Melanocyte of skin (primary cell): ENCODE results near the gene NBPF11. TPM values are rescaled to one million over a fixed set of nuclear protein-coding genes. Genes with fewer than 3 reads are reported as not detected.

Experiments used
- small RNA-seq, 2 donors: library from RNA; depleted of rRNA; stranded (forward); fragments of <200 nt; gene quantifications; one replicate each; pipeline ENCODE3, GENCODE V24; 2012
- total RNA-seq, 2 donors: library from RNA; depleted of rRNA; stranded (reverse); fragments of >200 nt; gene quantifications; 2 replicates each; pipeline ENCODE4 v1.2.3, GENCODE V29; 2012

The NBPF11 gene, protein sequence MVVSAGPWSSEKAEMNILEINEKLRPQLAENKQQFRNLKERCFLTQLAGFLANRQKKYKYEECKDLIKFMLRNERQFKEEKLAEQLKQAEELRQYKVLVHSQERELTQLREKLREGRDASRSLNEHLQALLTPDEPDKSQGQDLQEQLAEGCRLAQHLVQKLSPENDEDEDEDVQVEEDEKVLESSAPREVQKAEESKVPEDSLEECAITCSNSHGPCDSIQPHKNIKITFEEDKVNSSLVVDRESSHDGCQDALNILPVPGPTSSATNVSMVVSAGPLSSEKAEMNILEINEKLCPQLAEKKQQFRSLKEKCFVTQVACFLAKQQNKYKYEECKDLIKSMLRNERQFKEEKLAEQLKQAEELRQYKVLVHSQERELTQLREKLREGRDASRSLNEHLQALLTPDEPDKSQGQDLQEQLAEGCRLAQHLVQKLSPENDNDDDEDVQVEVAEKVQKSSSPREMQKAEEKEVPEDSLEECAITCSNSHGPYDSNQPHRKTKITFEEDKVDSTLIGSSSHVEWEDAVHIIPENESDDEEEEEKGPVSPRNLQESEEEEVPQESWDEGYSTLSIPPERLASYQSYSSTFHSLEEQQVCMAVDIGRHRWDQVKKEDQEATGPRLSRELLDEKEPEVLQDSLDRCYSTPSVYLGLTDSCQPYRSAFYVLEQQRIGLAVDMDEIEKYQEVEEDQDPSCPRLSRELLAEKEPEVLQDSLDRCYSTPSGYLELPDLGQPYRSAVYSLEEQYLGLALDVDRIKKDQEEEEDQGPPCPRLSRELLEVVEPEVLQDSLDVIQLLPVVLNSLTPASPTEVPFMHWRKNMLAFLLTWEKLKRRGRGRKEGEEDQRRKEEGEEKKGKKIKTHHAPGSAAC
- total RNA-seq, result 1 to 10 TPM; 2.8 to 3.0 TPM

DNA sequence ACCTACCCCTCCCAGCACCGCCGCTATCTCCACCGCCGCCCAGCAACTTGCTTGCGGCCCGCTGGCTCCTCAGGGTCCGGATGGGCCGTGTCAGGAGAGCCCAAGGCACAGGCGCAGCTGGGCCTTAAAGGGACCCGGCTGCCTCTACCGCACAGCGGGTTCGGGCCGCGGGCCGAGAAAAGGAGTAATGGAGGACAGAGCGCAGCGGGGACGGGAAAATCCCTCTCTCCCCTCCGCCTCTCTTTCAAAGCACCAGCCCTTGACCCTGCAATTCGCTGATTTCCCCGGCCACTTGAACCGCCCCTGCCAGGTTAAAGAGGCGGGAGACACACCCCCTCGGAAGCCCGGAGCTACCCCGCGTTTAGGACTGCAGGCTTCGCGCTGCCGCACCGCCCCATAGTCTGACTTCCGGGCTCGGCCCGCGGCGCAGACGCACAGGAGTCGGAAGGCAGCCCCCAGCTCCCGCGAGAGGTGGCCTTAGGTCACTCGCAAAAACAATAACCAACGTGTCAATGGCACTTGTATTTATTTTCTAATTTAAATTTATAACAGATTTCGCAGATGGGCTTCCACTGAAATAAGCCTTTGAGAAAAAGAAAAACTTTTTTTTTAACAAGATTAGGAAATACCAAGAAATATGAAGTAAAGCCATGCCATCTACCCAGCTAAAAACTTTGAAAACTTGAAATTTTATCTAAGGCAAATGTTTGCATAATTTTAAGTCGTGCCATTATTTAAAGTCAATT lies at the start of gene NBPF11:
Gene NBPF11 (minus strand): TSS at position 371 of the 746 bp plus-strand sequence. CDS start 25,278 bp downstream, outside the sequence.

Small RNAs within 50 kb of the gene (small RNA-seq; reads per million reads assigned to genes)
- gene RNA5SP57, result 0 reads per million in 2 donors

Other genes starting within 250 kb of the NBPF11 start
- not detected for gene GJA8, start 249.5 kb downstream of the NBPF11 start, total RNA-seq
- 10 to 100 TPM; 24.1 to 24.3 TPM for gene GPR89B, start 223.9 kb downstream of the NBPF11 start, total RNA-seq